ENCODE results near the gene LDLRAD1.

DNA sequence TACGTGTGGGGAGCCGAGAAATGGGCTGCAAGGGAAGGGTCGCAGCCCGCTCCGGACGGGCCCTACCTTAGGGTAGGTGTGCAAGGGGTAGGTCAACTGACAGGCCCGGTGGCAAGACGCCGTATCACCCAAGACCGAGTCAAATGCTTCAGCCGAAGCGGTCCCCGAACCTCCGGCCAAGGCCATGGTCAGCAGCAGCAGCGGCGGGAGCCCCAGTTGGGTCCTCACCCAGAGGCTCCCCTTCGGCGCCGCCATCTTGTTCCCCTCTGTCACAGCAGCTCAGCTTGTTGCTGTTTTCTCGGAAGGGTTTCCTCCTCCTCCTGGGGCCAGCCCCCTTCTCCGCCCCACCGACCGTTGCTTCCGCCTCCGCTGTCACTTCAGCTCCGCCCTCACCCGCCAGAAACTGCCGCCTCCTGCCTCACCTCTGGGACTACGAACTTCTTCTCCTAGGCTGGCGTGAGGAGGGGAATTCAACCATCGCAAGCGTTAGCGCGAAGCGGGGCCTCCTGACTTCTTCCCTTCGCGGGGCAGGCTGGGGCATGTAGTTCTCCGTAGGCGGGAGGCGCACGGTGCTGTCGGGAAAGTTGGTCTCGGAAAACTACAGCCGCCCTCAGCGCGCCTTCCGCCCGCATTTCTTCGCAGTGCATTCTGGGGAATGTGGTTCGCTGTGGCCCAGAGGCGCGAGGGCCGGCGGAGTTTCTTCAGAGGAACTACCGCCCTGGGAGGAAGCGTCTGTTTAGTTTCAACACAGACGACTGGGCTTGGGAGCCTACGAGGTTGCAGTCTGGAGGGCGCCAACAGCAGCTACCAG, 35.2 kb upstream of the LDLRAD1 start, which contains the start of the genes TCEANC2 and TMEM59:
- TF ChIP-seq, protein P1, sequence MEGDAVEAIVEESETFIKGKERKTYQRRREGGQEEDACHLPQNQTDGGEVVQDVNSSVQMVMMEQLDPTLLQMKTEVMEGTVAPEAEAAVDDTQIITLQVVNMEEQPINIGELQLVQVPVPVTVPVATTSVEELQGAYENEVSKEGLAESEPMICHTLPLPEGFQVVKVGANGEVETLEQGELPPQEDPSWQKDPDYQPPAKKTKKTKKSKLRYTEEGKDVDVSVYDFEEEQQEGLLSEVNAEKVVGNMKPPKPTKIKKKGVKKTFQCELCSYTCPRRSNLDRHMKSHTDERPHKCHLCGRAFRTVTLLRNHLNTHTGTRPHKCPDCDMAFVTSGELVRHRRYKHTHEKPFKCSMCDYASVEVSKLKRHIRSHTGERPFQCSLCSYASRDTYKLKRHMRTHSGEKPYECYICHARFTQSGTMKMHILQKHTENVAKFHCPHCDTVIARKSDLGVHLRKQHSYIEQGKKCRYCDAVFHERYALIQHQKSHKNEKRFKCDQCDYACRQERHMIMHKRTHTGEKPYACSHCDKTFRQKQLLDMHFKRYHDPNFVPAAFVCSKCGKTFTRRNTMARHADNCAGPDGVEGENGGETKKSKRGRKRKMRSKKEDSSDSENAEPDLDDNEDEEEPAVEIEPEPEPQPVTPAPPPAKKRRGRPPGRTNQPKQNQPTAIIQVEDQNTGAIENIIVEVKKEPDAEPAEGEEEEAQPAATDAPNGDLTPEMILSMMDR (IDR thresholded peaks at IDR 0.05), result peak in 1 of 6 experiments; percentile 20
- peak; percentile 60 to 93 for TF ChIP-seq POLR2A (IDR thresholded peaks at IDR 0.05)
